HepG2 (cell line): ENCODE measurements around the gene HSD17B8. TPM values are rescaled to one million over a fixed set of nuclear protein-coding genes. Genes with fewer than 3 reads are reported as not detected.

Experiments used
- ATAC-seq: fragments of 200-7000 bp; cut with Tn5 transposase; 3 replicates; pipeline ENCODE4 v1.9.1; 2020; ENCODE audit warnings: mild to moderate bottlenecking, moderate library complexity
- BruUV-seq: library from RNA; stranded (reverse); fragments of 400-500 nt; replicated peaks from 2 replicates; lab custom pipeline; 2021; lab: Mats Ljungman, UMichigan
- CTCF ChIA-PET: fragments of 300-600 bp; formaldehyde crosslinking; extraction: SDS; loops from one replicate; lab custom pipeline; 2021; ENCODE audit warnings: low total read pairs, inconsistent platforms, low intra/inter-chr PET ratio; lab: Yijun Ruan, JAX
- POLR2A ChIA-PET: fragments of 350-600 bp; sonication (Branson Sonifier 250); formaldehyde crosslinking; loops from one replicate; lab custom pipeline; 2020; ENCODE audit warnings: antibody characterized with exemption, inconsistent platforms; lab: Yijun Ruan, JAX
- DNase-seq: peaks from one replicate; pipeline ENCODE4 v3.0.0-alpha.2; 2015; ENCODE audit warnings: low spot score
- FAIRE-seq: peaks from 3 replicates; lab custom pipeline; 2011; peaks lifted over from hg19 to GRCh38; lab: Jason Lieb, UNC
- H2AFZ ChIP-seq: one replicate; pipeline ENCODE4 v1.6.1; 2011; ENCODE audit warnings: low read length, inconsistent platforms
- H3K27ac ChIP-seq: fragments of 300-600 bp; 3 replicates; pipeline ENCODE4 v1.8.0; 2011; ENCODE audit warnings: mixed run types, mild to moderate bottlenecking, mixed read lengths, low read length, inconsistent platforms; ENCODE audit not compliant: insufficient read depth; ENCODE audit errors: extremely low read length
- H3K27me3 ChIP-seq, 2 experiments: fragments of 200-600 bp in 1 of 2; 2 replicates in 1 of 2; 3 replicates in 1 of 2; pipeline versions ENCODE4 v1.6.0 to v1.8.0; 2011; ENCODE audit warnings: low read length in 2 of 2, mild to moderate bottlenecking in 2 of 2, moderate library complexity in 2 of 2, inconsistent platforms in 1 of 2; ENCODE audit not compliant: insufficient read depth in 2 of 2, control insufficient read depth in 1 of 2
- H3K36me3 ChIP-seq, 2 experiments: fragments of 200-600 bp in 1 of 2; replicated peaks in 1 of 2; 2 replicates in 1 of 2; 3 replicates in 1 of 2; pipeline versions ENCODE4 v1.5.1 to v1.8.0; 2011; ENCODE audit warnings: low read length in 2 of 2, inconsistent platforms in 1 of 2; ENCODE audit not compliant: insufficient read depth in 2 of 2, control insufficient read depth in 1 of 2
- H3K4me1 ChIP-seq: 2 replicates; pipeline ENCODE4 v1.5.1; 2012; ENCODE audit warnings: low read length, inconsistent platforms; ENCODE audit not compliant: insufficient read depth
- H3K4me2 ChIP-seq: 2 replicates; pipeline ENCODE4 v1.6.0; 2011; ENCODE audit warnings: low read depth, low read length, inconsistent platforms
- H3K4me3 ChIP-seq, 3 experiments: fragments of 200-600 bp in 1 of 3; sonication (generic), shearing (Covaris generic) in 1 of 3; replicated peaks in 1 of 3; 2 replicates each; pipeline ENCODE4 v1.5.1; 2011 to 2016; ENCODE audit warnings: low read length in 3 of 3, inconsistent platforms in 2 of 3, low read depth in 2 of 3, mild to moderate bottlenecking in 2 of 3, control low read depth in 1 of 3, mixed read lengths in 1 of 3; ENCODE audit not compliant: insufficient read depth in 1 of 3
- H3K79me2 ChIP-seq: one replicate; pipeline ENCODE4 v1.6.1; 2011; ENCODE audit warnings: low read length, inconsistent platforms; ENCODE audit not compliant: insufficient read depth
- H3K9ac ChIP-seq: 2 replicates; pipeline ENCODE4 v1.6.0; 2011; ENCODE audit warnings: mild to moderate bottlenecking, low read depth, low read length, inconsistent platforms; ENCODE audit not compliant: insufficient read depth
- H3K9me3 ChIP-seq: 2 replicates; pipeline ENCODE4 v1.5.1; 2012; ENCODE audit warnings: mild to moderate bottlenecking, low read length
- H4K20me1 ChIP-seq: 2 replicates; pipeline ENCODE4 v1.6.0; 2011; ENCODE audit warnings: inconsistent platforms, mild to moderate bottlenecking, low read length, moderate library complexity; ENCODE audit not compliant: insufficient read depth
- CHD4 ChIP-seq: fragments of 200-600 bp; sonication (generic); IDR thresholded peaks from 2 replicates; pipeline ENCODE4 v1.7.0; 2017; ENCODE audit warnings: mild to moderate bottlenecking, low read length, borderline replicate concordance
- FOXO4 ChIP-seq: sonication (generic); formaldehyde crosslinking; conservative IDR thresholded peaks from 2 replicates; pipeline ENCODE4 v1.8.1; 2023; ENCODE audit warnings: missing genetic modification reagents
- PCBP2 ChIP-seq: fragments of 200-400 bp; formaldehyde crosslinking; optimal IDR thresholded peaks from 2 replicates; pipeline ENCODE3; 2018; ENCODE audit warnings: low read length, low read depth; ENCODE audit not compliant: poor library complexity, severe bottlenecking
- PRDM4 ChIP-seq: sonication (generic); formaldehyde crosslinking; IDR thresholded peaks from 2 replicates; pipeline ENCODE4 v1.9.0; 2021; ENCODE audit warnings: missing genetic modification reagents, borderline replicate concordance
- RFX1 ChIP-seq: fragments of 450-650 bp; IDR thresholded peaks from 2 replicates; pipeline ENCODE4 v1.6.1; 2017
- TMF1 ChIP-seq: sonication (generic); formaldehyde crosslinking; IDR thresholded peaks from 2 replicates; pipeline ENCODE4 v1.8.1; 2022; ENCODE audit warnings: low read depth, missing genetic modification reagents
- ZNF281 ChIP-seq: sonication (generic); formaldehyde crosslinking; IDR thresholded peaks from 2 replicates; pipeline ENCODE4 v1.4.0; 2020; ENCODE audit warnings: missing genetic modification reagents, borderline replicate concordance
- ZNF691 ChIP-seq: sonication (generic); formaldehyde crosslinking; IDR thresholded peaks from 2 replicates; pipeline ENCODE4 v1.4.0; 2020; ENCODE audit warnings: missing genetic modification reagents, low read depth, mild to moderate bottlenecking, borderline replicate concordance
- WGBS: methylation state at CpG from one replicate; pipeline ENCODE4 v1.1.6; 2017; ENCODE audit warnings: low lambda C conversion rate; 5-methylcytosine and 5-hydroxymethylcytosine counted together
- in situ Hi-C: cut with HindIII; loops from 2 replicates; pipeline ENCODE4 v1.10.0; 2017; ENCODE audit warnings: low pct_unique_long_range_greater_than_20kb; ENCODE audit not compliant: extremely low pct_ligation_motif_present
- intact Hi-C: fragments of 100-400 bp; cut with micrococcal nuclease; formaldehyde crosslinking; loops from one replicate; pipeline ENCODE4 v1.10.0; 2022; ENCODE audit not compliant: unreplicated experiment
- polyA plus RNA-seq, 8 experiments: library from polyadenylated mRNA; depleted of rRNA in 3 of 8; stranded (reverse) in 7 of 8; unstranded in 1 of 8; fragments of >200 nt; fragmentation: Illumina TruSeq in 4 of 8; extraction: Trizol in 4 of 8; gene quantifications; 2 replicates each; pipeline versions ENCODE4 v1.2.1 to v1.2.3, GENCODE V29; 2011 to 2016; ENCODE audit warnings: low read depth in 4 of 8, missing spikeins in 1 of 8, mixed read lengths in 1 of 8; ENCODE audit not compliant: insufficient read depth in 1 of 8
- total RNA-seq, 5 experiments: library from RNA; depleted of rRNA; stranded (reverse); fragments of >200 nt; fragmentation: Illumina TruSeq; extraction: Trizol; gene quantifications; 2 replicates each; pipeline ENCODE4 v1.2.3, GENCODE V29; 2016; ENCODE audit warnings: low read depth in 1 of 5

Gene HSD17B8
- total and polyA plus RNA-seq, 2 of the 13 experiments (the other 11 are each of a cell fraction or from before 2014, with no cell fraction given), result 12.6 to 20.1 TPM

- peak overlapping the region; percentile 99 for H3K4me2 ChIP-seq
- H3K4me1 ChIP-seq, result peaks cover 63% of the 10 kb centered on the region
- 18% methylated on average over 4 of the region's 4 CpGs for WGBS
Observed at GRCh38 chr6:33204165-33204414, 365 bp upstream of the HSD17B8 start.

More at GRCh38 chr6:33204165-33204414, 365 bp upstream of the HSD17B8 start:
- intact Hi-C loops, result no loop called here
- no peak for FAIRE-seq
- no TSS peak for BruUV-seq
- Histone ChIP-seq H3K27me3 (peaks cover 0 to 4% of the 10 kb centered on the region in 2 experiments; a peak in 1 of 5 replicates), H3K9me3 (no peaks in the 10 kb centered on the region), H2AFZ (no peak overlapping the region), H3K9ac (peak overlapping the region; percentile 17; the same call in 1 of the 2 replicates), H4K20me1 (peaks cover 13% of the 10 kb centered on the region; the same call in 1 of the 2 replicates), H3K27ac (peak overlapping the region; percentile 75), H3K36me3 (peaks cover 10 to 24% of the 10 kb centered on the region in 2 experiments), H3K4me3 (peak overlapping the region in 1 of 3 experiments; percentile 80; a peak in 3 of 6 replicates), H3K79me2 (peaks cover 47% of the 10 kb centered on the region)
- in situ Hi-C loops, result loop anchor here (5.0 to 10.0 kb wide), 3 partner anchors 43 to 211 kb away; partner anchors contain the start of genes CUTA, PHF1 and RGL2
- ATAC-seq, result no peak
- DNase-seq, result no peak
- 0 out of 2 replicates have a peak, but pooled peaks have one; percentile 63 for TF ChIP-seq FOXO4 (CRISPR knock-in tag)
- 0 out of 2 replicates have a peak, but pooled peaks have one; percentile 29 for TF ChIP-seq CHD4
- TF ChIP-seq ZNF281 (CRISPR knock-in tag), result 0 out of 2 replicates have a peak, but pooled peaks have one; percentile 7
- 0 out of 2 replicates have a peak, but pooled peaks have one; percentile 17 for TF ChIP-seq ZNF691 (CRISPR knock-in tag)
- TF ChIP-seq PRDM4 (CRISPR knock-in tag), result no peak
- TF ChIP-seq PCBP2, result peak; percentile 86
- 0 out of 2 replicates have a peak, but pooled peaks have one; percentile 1 for TF ChIP-seq TMF1 (CRISPR knock-in tag)
- TF ChIP-seq RFX1, result no peak
- ChIA-PET POLR2A (interaction anchor here (0.6 to 2.2 kb wide), 10 partner anchors 14 to 234 kb away, joined by 3 to 16 read pairs (median 4); partner anchors contain the start of genes PFDN6, RPS18, VPS52 and WDR46), CTCF (no interaction called here)
